SK-N-SH (cell line): Measurements from ENCODE around the gene SPINT2. TPM values are rescaled to one million over a fixed set of nuclear protein-coding genes. Genes with fewer than 3 reads are reported as not detected.

ENCODE experiments used
- CTCF ChIA-PET: fragments of 300-600, 350-600 bp; formaldehyde crosslinking; extraction: SDS; loops from one replicate; lab custom pipeline; 2021; lab: Yijun Ruan, JAX
- POLR2A ChIA-PET: fragments of 350-600 bp; sonication (Branson Sonifier 250); formaldehyde crosslinking; extraction: SDS; loops from one replicate; lab custom pipeline; 2020; ENCODE audit warnings: antibody characterized with exemption, inconsistent platforms; lab: Yijun Ruan, JAX
- DNase-seq: peaks from one replicate; pipeline ENCODE4 v3.0.0; 2012
- H2AFZ ChIP-seq: fragments of 200-600 bp; sonication (generic); 2 replicates; pipeline ENCODE4 v1.8.1; 2016; ENCODE audit warnings: antibody characterized with exemption, mild to moderate bottlenecking, low read depth
- H3F3A ChIP-seq: fragments of 200-600 bp; sonication (generic); replicated peaks from 2 replicates; pipeline ENCODE3; 2016; ENCODE audit warnings: antibody characterized with exemption, mild to moderate bottlenecking; ENCODE audit not compliant: insufficient read depth
- H3K27ac ChIP-seq, 2 experiments: fragments of 200-500 bp in 1 of 2; fragments of 200-600 bp in 1 of 2; sonication (Bioruptor generic) in 1 of 2; sonication (generic), shearing (Covaris generic) in 1 of 2; 2 replicates each; pipeline versions ENCODE4 v1.5.1 to v1.6.1; 2014 to 2016; ENCODE audit warnings: low read depth in 2 of 2, inconsistent platforms in 1 of 2, low read length in 1 of 2, mild to moderate bottlenecking in 1 of 2, mixed read lengths in 1 of 2
- H3K27me3 ChIP-seq: fragments of 200-600 bp; sonication (generic), shearing (Covaris generic); 2 replicates; pipeline ENCODE4 v1.6.1; 2016; ENCODE audit warnings: mixed run types; ENCODE audit not compliant: insufficient read depth
- H3K36me3 ChIP-seq, 2 experiments: fragments of 200-500 bp in 1 of 2; fragments of 200-600 bp in 1 of 2; sonication (Bioruptor generic) in 1 of 2; sonication (generic) in 1 of 2; replicated peaks in 1 of 2; 2 replicates each; pipeline versions ENCODE3 to v1.5.1; 2014 to 2016; ENCODE audit warnings: low read length in 1 of 2, mild to moderate bottlenecking in 1 of 2; ENCODE audit not compliant: insufficient read depth in 2 of 2, control insufficient read depth in 1 of 2
- H3K4me1 ChIP-seq, 2 experiments: fragments of 200-500 bp in 1 of 2; fragments of 200-600 bp in 1 of 2; sonication (Bioruptor generic) in 1 of 2; sonication (generic), shearing (Covaris generic) in 1 of 2; 2 replicates each; pipeline versions ENCODE4 v1.5.1 to v1.6.1; 2014 to 2016; ENCODE audit warnings: low read depth in 1 of 2, low read length in 1 of 2, mixed run types in 1 of 2; ENCODE audit not compliant: insufficient read depth in 2 of 2, control insufficient read depth in 1 of 2
- H3K4me2 ChIP-seq: fragments of 200-600 bp; sonication (generic), shearing (Covaris generic); 2 replicates; pipeline ENCODE4 v1.6.1; 2017; ENCODE audit warnings: mixed run types
- H3K4me3 ChIP-seq, 2 experiments: fragments of 200-500 bp in 1 of 2; fragments of 200-600 bp in 1 of 2; sonication (Bioruptor generic) in 1 of 2; sonication (generic), shearing (Covaris generic) in 1 of 2; 2 replicates each; pipeline versions ENCODE4 v1.5.1 to v1.8.1; 2014 to 2016; ENCODE audit warnings: low read depth in 2 of 2, inconsistent platforms in 1 of 2, low read length in 1 of 2, mild to moderate bottlenecking in 1 of 2, mixed read lengths in 1 of 2, moderate library complexity in 1 of 2
- H3K79me2 ChIP-seq: fragments of 200-600 bp; sonication (generic); 2 replicates; pipeline ENCODE4 v1.8.1; 2017; ENCODE audit warnings: mild to moderate bottlenecking; ENCODE audit not compliant: insufficient read depth
- H3K9ac ChIP-seq: fragments of 200-600 bp; sonication (generic); 2 replicates; pipeline ENCODE4 v1.6.1; 2017; ENCODE audit warnings: mixed run types
- H3K9me2 ChIP-seq: fragments of 200-600 bp; sonication (generic); 2 replicates; pipeline ENCODE4 v1.6.1; 2017; ENCODE audit warnings: mixed run types
- H3K9me3 ChIP-seq: fragments of 200-600 bp; sonication (generic); 2 replicates; pipeline ENCODE4 v1.6.1; 2017; ENCODE audit warnings: mixed run types, mild to moderate bottlenecking, moderate library complexity
- H4K20me1 ChIP-seq: fragments of 200-600 bp; sonication (generic); 2 replicates; pipeline ENCODE4 v1.6.1; 2017; ENCODE audit warnings: mild to moderate bottlenecking, mixed run types; ENCODE audit not compliant: insufficient read depth
- FOXJ3 ChIP-seq: sonication (generic); formaldehyde crosslinking; IDR thresholded peaks from 2 replicates; pipeline ENCODE4 v1.5.1; 2020; ENCODE audit warnings: mild to moderate bottlenecking, missing genetic modification reagents
- FOXM1 ChIP-seq: IDR thresholded peaks from 2 replicates; pipeline ENCODE4 v1.4.0; 2012; ENCODE audit warnings: low read depth, mild to moderate bottlenecking
- GABPA ChIP-seq: IDR thresholded peaks from 2 replicates; pipeline ENCODE4 v1.4.0; 2012; ENCODE audit warnings: low read depth, mild to moderate bottlenecking
- MXI1 ChIP-seq: IDR thresholded peaks from 2 replicates; pipeline ENCODE4 v1.6.1; 2012; ENCODE audit warnings: mild to moderate bottlenecking, low read depth, low read length, improper control_type of control experiment
- NFIC ChIP-seq: IDR thresholded peaks from 2 replicates; pipeline ENCODE4 v1.4.0; 2012; ENCODE audit warnings: borderline replicate concordance
- POLR2AphosphoS5 ChIP-seq: IDR thresholded peaks from 2 replicates; pipeline ENCODE4 v1.6.1; 2012; ENCODE audit warnings: low read depth, low read length
- RAD21 ChIP-seq: IDR thresholded peaks from 2 replicates; pipeline ENCODE4 v1.6.1; 2012; ENCODE audit warnings: mild to moderate bottlenecking, low read length
- RCOR1 ChIP-seq: fragments of 150-350 bp; IDR thresholded peaks from 2 replicates; pipeline ENCODE4 v1.6.1; 2017; ENCODE audit warnings: antibody characterized with exemption, low read length
- RFX5 ChIP-seq: IDR thresholded peaks from 2 replicates; pipeline ENCODE4 v1.6.1; 2012; ENCODE audit warnings: mild to moderate bottlenecking, improper control_type of control experiment, low read length
- SIN3A ChIP-seq: IDR thresholded peaks from 2 replicates; pipeline ENCODE4 v1.6.1; 2012; ENCODE audit warnings: low read depth, mild to moderate bottlenecking, low read length, moderate library complexity, borderline replicate concordance
- TCF12 ChIP-seq: IDR thresholded peaks from 2 replicates; pipeline ENCODE4 v1.4.0; 2012
- TEAD4 ChIP-seq: IDR thresholded peaks from 2 replicates; pipeline ENCODE4 v1.4.0; 2012; ENCODE audit warnings: mild to moderate bottlenecking, borderline replicate concordance; ENCODE audit not compliant: insufficient read depth
- YY1 ChIP-seq: IDR thresholded peaks from 2 replicates; pipeline ENCODE4 v1.4.0; 2012; ENCODE audit warnings: low read depth, mild to moderate bottlenecking
- WGBS: methylation state at CpG from one replicate; pipeline ENCODE4 v1.1.6; 2017; ENCODE audit warnings: low lambda C conversion rate; 5-methylcytosine and 5-hydroxymethylcytosine counted together
- polyA plus RNA-seq, 3 experiments: library from polyadenylated mRNA; depleted of rRNA; stranded (reverse); fragments of >200 nt; gene quantifications; 2 replicates each; pipeline ENCODE4 v1.2.3, GENCODE V29; 2012
- TF ChIP-seq, protein P1 (sequence below): IDR thresholded peaks from 2 replicates; pipeline ENCODE4 v1.6.1; 2012; ENCODE audit warnings: mild to moderate bottlenecking, low read depth, low read length, moderate library complexity
- TF ChIP-seq, protein P2 (sequence below): IDR thresholded peaks from 2 replicates; pipeline ENCODE4 v1.4.0; 2012; ENCODE audit warnings: low read depth, borderline replicate concordance
- TF ChIP-seq, protein P3 (sequence below): fragments of 150-350 bp; IDR thresholded peaks from 2 replicates; pipeline ENCODE4 v1.6.1; 2016; ENCODE audit warnings: mild to moderate bottlenecking, low read depth, low read length
- TF ChIP-seq, protein P4 (sequence below): IDR thresholded peaks from 2 replicates; pipeline ENCODE4 v1.4.0; 2012; ENCODE audit warnings: low read depth, borderline replicate concordance

The SPINT2 gene
- polyA plus RNA-seq, 1 of the 3 experiments (the other 2 are of a cell fraction) = 1.0 TPM

DNA sequence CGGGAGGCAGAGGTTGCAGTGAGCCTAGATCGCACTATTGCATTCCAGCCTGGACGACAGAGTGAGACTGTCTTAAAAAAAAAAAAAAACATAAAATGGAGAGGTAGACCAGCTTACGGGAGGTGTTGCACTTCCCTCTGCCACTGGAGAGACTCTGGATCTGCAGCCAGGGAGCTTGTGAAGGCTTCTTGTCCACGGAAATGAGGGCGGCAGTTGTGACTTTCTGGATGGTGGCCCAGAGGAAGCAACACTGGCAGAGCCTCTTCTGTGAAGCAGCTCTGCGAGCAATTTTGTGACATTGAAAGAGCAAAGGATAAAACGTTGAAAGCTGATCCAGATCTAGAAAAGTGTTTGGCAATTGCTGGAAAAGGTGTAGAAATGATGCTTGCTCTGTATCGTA is 10.4 kb downstream of the SPINT2 start:
- no peak overlapping the region for H3K27ac ChIP-seq
- no peaks in the 10 kb centered on the region for H3K36me3 ChIP-seq
- H3K4me1 ChIP-seq = peaks cover 8 to 9% of the 10 kb centered on the region in 2 experiments; a peak in 3 of 4 replicates
- no peak overlapping the region for H3K9ac ChIP-seq
- CTCF ChIA-PET = interaction anchor here (2.1 kb wide), 1 partner anchor 31 kb away, joined by 8 read pairs; no protein-coding TSS in a partner anchor
- H3K9me3 ChIP-seq = no peaks in the 10 kb centered on the region
- no peaks in the 10 kb centered on the region for H4K20me1 ChIP-seq
- peaks cover 8% of the 10 kb centered on the region for H3F3A ChIP-seq
- WGBS = 78% methylated on average over 9 of the region's 9 CpGs
- H3K4me3 ChIP-seq = no peak overlapping the region
- H3K9me2 ChIP-seq = no peaks in the 10 kb centered on the region
- H2AFZ ChIP-seq = no peak overlapping the region
- H3K4me2 ChIP-seq = no peak overlapping the region
- H3K79me2 ChIP-seq = no peaks in the 10 kb centered on the region
- DNase-seq = no peak
- no peaks in the 10 kb centered on the region for H3K27me3 ChIP-seq
- POLR2A ChIA-PET = no interaction called here
- TF ChIP-seq TEAD4 (no peak), NFIC (no peak), MXI1 (no peak), TCF12 (no peak), FOXJ3 (CRISPR knock-in tag) (no peak), FOXM1 (no peak), SIN3A (no peak)
- TF ChIP-seq, protein P1, sequence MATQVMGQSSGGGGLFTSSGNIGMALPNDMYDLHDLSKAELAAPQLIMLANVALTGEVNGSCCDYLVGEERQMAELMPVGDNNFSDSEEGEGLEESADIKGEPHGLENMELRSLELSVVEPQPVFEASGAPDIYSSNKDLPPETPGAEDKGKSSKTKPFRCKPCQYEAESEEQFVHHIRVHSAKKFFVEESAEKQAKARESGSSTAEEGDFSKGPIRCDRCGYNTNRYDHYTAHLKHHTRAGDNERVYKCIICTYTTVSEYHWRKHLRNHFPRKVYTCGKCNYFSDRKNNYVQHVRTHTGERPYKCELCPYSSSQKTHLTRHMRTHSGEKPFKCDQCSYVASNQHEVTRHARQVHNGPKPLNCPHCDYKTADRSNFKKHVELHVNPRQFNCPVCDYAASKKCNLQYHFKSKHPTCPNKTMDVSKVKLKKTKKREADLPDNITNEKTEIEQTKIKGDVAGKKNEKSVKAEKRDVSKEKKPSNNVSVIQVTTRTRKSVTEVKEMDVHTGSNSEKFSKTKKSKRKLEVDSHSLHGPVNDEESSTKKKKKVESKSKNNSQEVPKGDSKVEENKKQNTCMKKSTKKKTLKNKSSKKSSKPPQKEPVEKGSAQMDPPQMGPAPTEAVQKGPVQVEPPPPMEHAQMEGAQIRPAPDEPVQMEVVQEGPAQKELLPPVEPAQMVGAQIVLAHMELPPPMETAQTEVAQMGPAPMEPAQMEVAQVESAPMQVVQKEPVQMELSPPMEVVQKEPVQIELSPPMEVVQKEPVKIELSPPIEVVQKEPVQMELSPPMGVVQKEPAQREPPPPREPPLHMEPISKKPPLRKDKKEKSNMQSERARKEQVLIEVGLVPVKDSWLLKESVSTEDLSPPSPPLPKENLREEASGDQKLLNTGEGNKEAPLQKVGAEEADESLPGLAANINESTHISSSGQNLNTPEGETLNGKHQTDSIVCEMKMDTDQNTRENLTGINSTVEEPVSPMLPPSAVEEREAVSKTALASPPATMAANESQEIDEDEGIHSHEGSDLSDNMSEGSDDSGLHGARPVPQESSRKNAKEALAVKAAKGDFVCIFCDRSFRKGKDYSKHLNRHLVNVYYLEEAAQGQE = no peak
- TF ChIP-seq, protein P2, sequence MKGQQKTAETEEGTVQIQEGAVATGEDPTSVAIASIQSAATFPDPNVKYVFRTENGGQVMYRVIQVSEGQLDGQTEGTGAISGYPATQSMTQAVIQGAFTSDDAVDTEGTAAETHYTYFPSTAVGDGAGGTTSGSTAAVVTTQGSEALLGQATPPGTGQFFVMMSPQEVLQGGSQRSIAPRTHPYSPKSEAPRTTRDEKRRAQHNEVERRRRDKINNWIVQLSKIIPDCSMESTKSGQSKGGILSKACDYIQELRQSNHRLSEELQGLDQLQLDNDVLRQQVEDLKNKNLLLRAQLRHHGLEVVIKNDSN = no peak

DNA sequence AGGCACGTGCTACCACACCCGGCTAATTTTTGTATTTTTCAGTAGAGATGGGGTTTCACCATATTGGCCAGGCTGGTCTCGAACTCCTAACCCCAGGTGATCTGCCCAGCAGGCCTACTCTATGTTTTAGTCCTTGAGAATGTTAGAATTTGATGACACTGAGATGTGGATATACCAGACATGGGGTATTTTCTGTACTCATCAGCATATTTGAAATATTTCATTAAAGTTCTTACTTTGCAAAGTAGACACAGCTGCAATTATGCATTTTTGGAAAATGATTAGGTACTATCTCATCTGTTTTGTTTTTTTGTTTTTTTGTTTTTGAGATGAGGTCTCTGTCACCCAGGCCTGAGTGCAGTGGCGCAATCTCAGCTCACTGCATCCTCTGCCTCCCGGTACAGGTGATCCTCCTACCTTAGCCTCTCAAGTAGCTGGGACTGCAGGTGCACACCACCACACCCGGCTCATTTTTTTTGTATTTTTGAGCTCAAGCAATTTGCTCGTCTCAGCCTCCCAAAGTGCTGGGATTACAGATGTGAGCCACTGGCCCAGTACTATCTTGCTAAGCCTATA is 12.7 kb downstream of the SPINT2 start:
- peaks cover 6 to 8% of the 10 kb centered on the region in 2 experiments; a peak in 3 of 4 replicates for H3K4me1 ChIP-seq
- 94% methylated on average over 7 of the region's 7 CpGs for WGBS
- no peaks in the 10 kb centered on the region for H3K27me3 ChIP-seq
- DNase-seq = no peak
- H3K79me2 ChIP-seq = no peaks in the 10 kb centered on the region
- no peaks in the 10 kb centered on the region for H3K9me2 ChIP-seq
- ChIA-PET POLR2A (no interaction called here), CTCF (interaction anchor here (0.7 kb wide), 1 partner anchor 376 kb away, joined by 3 read pairs; no protein-coding TSS in a partner anchor)
- H3K4me2 ChIP-seq = 0 out of 2 replicates have a peak overlapping the region, but pooled peaks have one; percentile 31
- no peaks in the 10 kb centered on the region for H3K9me3 ChIP-seq
- no peak overlapping the region for H3K4me3 ChIP-seq
- H3K36me3 ChIP-seq = no peaks in the 10 kb centered on the region
- H2AFZ ChIP-seq = no peak overlapping the region
- H3K9ac ChIP-seq = no peak overlapping the region
- peaks cover 8% of the 10 kb centered on the region for H3F3A ChIP-seq
- H4K20me1 ChIP-seq = no peaks in the 10 kb centered on the region
- peak overlapping the region in 1 of 2 experiments; percentile 39; a peak in 1 of 4 replicates for H3K27ac ChIP-seq
- TF ChIP-seq, protein P3, sequence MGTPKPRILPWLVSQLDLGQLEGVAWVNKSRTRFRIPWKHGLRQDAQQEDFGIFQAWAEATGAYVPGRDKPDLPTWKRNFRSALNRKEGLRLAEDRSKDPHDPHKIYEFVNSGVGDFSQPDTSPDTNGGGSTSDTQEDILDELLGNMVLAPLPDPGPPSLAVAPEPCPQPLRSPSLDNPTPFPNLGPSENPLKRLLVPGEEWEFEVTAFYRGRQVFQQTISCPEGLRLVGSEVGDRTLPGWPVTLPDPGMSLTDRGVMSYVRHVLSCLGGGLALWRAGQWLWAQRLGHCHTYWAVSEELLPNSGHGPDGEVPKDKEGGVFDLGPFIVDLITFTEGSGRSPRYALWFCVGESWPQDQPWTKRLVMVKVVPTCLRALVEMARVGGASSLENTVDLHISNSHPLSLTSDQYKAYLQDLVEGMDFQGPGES = no peak
- no peak for TF ChIP-seq POLR2AphosphoS5
- TF ChIP-seq GABPA = no peak
- no peak for TF ChIP-seq YY1
- no peak for TF ChIP-seq RAD21
- no peak for TF ChIP-seq RCOR1
- TF ChIP-seq, protein P4, sequence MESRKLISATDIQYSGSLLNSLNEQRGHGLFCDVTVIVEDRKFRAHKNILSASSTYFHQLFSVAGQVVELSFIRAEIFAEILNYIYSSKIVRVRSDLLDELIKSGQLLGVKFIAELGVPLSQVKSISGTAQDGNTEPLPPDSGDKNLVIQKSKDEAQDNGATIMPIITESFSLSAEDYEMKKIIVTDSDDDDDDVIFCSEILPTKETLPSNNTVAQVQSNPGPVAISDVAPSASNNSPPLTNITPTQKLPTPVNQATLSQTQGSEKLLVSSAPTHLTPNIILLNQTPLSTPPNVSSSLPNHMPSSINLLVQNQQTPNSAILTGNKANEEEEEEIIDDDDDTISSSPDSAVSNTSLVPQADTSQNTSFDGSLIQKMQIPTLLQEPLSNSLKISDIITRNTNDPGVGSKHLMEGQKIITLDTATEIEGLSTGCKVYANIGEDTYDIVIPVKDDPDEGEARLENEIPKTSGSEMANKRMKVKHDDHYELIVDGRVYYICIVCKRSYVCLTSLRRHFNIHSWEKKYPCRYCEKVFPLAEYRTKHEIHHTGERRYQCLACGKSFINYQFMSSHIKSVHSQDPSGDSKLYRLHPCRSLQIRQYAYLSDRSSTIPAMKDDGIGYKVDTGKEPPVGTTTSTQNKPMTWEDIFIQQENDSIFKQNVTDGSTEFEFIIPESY = no peak
- TF ChIP-seq RFX5 = no peak
